ENCODE data around the gene MAPKAP1. TPM values are rescaled to one million over a fixed set of nuclear protein-coding genes. Genes with fewer than 3 reads are reported as not detected.

MAPKAP1 gene
- total RNA-seq, 4 donors from 2014 or later = 57.6 to 70.2 (median 68.7) TPM

GRCh38 chr9:125656560-125656959 lies 50.4 kb downstream of the MAPKAP1 start:
- 70% methylated on average over 3 of the region's 3 CpGs for WGBS
- Histone ChIP-seq H3K36me3 (no peaks in the 10 kb centered on the region), H3K4me3 (no peak overlapping the region), H3K27ac (no peak overlapping the region), H3K27me3 (no peaks in the 10 kb centered on the region), H3K4me1 (no peaks in the 10 kb centered on the region), H3K9me3 (no peaks in the 10 kb centered on the region)
- no peak for DNase-seq (ENCODE audit: low spot score in 2 of 2)
- no peak for TF ChIP-seq EP300 (IDR thresholded peaks at IDR 0.05)
- no peak for TF ChIP-seq POLR2A (IDR thresholded peaks at IDR 0.05)
- no peak for TF ChIP-seq CTCF (IDR thresholded peaks at IDR 0.05)
- TF ChIP-seq POLR2AphosphoS5 (IDR thresholded peaks at IDR 0.05) = no peak

- TF ChIP-seq POLR2A (IDR thresholded peaks at IDR 0.05) (no peak), POLR2AphosphoS5 (IDR thresholded peaks at IDR 0.05) (no peak), EP300 (IDR thresholded peaks at IDR 0.05) (no peak), CTCF (IDR thresholded peaks at IDR 0.05) (no peak)
- Histone ChIP-seq H3K36me3 (no peaks in the 10 kb centered on the region), H3K27ac (no peak overlapping the region), H3K27me3 (no peaks in the 10 kb centered on the region), H3K4me3 (no peak overlapping the region), H3K9me3 (no peaks in the 10 kb centered on the region), H3K4me1 (peaks cover 3% of the 10 kb centered on the region)
- DNase-seq (ENCODE audit: low spot score in 2 of 2) = no peak
- whole genome bisulfite sequencing = 76% methylated on average over 5 of the region's 5 CpGs
Measured at GRCh38 chr9:125655691-125656410, 51.2 kb downstream of the MAPKAP1 start.

GRCh38 chr9:125655066-125655633 lies 51.9 kb downstream of the MAPKAP1 start:
- H3K4me1 ChIP-seq = peaks cover 7% of the 10 kb centered on the region
- TF ChIP-seq CTCF (IDR thresholded peaks at IDR 0.05) (no peak), POLR2AphosphoS5 (IDR thresholded peaks at IDR 0.05) (no peak), EP300 (IDR thresholded peaks at IDR 0.05) (no peak), POLR2A (IDR thresholded peaks at IDR 0.05) (no peak)

GRCh38 chr9:125654121-125654520 lies 52.9 kb downstream of the MAPKAP1 start:
- H3K9me3 ChIP-seq = no peaks in the 10 kb centered on the region
- no peak for DNase-seq (ENCODE audit: low spot score in 2 of 2)
- no peaks in the 10 kb centered on the region for H3K36me3 ChIP-seq
- H3K27me3 ChIP-seq = no peaks in the 10 kb centered on the region
- H3K27ac ChIP-seq = no peak overlapping the region
- no peak overlapping the region for H3K4me3 ChIP-seq
- TF ChIP-seq POLR2AphosphoS5 (IDR thresholded peaks at IDR 0.05) (no peak), CTCF (IDR thresholded peaks at IDR 0.05) (no peak), EP300 (IDR thresholded peaks at IDR 0.05) (no peak), POLR2A (IDR thresholded peaks at IDR 0.05) (no peak)
- 79% methylated on average over 5 of the region's 5 CpGs for WGBS
- peaks cover 10% of the 10 kb centered on the region for H3K4me1 ChIP-seq

More at GRCh38 chr9:125655066-125655633, 51.9 kb downstream of the MAPKAP1 start:
- DNase-seq (ENCODE audit: low spot score in 2 of 2) = no peak
- 74% methylated on average over 4 of the region's 4 CpGs for WGBS
- H3K9me3 ChIP-seq = no peaks in the 10 kb centered on the region
- H3K36me3 ChIP-seq = no peaks in the 10 kb centered on the region
- no peaks in the 10 kb centered on the region for H3K27me3 ChIP-seq
- H3K27ac ChIP-seq = no peak overlapping the region
- no peak overlapping the region for H3K4me3 ChIP-seq

GRCh38 chr9:125653325-125653724 lies 53.7 kb downstream of the MAPKAP1 start:
- WGBS = 95% methylated on average over 3 of the region's 3 CpGs
- no peak overlapping the region for H3K27ac ChIP-seq
- no peaks in the 10 kb centered on the region for H3K27me3 ChIP-seq
- no peak for TF ChIP-seq EP300 (IDR thresholded peaks at IDR 0.05)
- TF ChIP-seq POLR2A (IDR thresholded peaks at IDR 0.05) = no peak
- TF ChIP-seq CTCF (IDR thresholded peaks at IDR 0.05) = no peak
- TF ChIP-seq POLR2AphosphoS5 (IDR thresholded peaks at IDR 0.05) = no peak
- no peak for DNase-seq (ENCODE audit: low spot score in 2 of 2)
- H3K36me3 ChIP-seq = no peaks in the 10 kb centered on the region
- H3K4me3 ChIP-seq = no peak overlapping the region
- H3K9me3 ChIP-seq = no peaks in the 10 kb centered on the region
- H3K4me1 ChIP-seq = peaks cover 10% of the 10 kb centered on the region

All from suprapubic skin (tissue), 4 donors.